Trophoblast cell (in vitro differentiated cells and primary cell): ENCODE measurements around the gene NTSR2.
"Not testable (repeated sequence)": the region's sequence is repeated elsewhere in the genome, so short reads cannot be mapped to it uniquely, and the experiment has no call there.

ENCODE experiments used
- DNase-seq, 2 donors: peaks; one replicate each; pipeline ENCODE4 v3.0.0-alpha.2; 2016
- H2AFZ ChIP-seq: 2 replicates; pipeline ENCODE4 v1.6.1; 2013; ENCODE audit warnings: low read length, moderate library complexity, mild to moderate bottlenecking; ENCODE audit not compliant: insufficient read depth, poor library complexity
- H2AK5ac ChIP-seq: 2 replicates; pipeline ENCODE4 v1.6.1; 2013; ENCODE audit warnings: mild to moderate bottlenecking, low read length
- H2BK120ac ChIP-seq: 2 replicates; pipeline ENCODE4 v1.6.1; 2013; ENCODE audit warnings: low read length, mild to moderate bottlenecking, moderate library complexity; ENCODE audit not compliant: insufficient read depth, poor library complexity
- H2BK12ac ChIP-seq: 2 replicates; pipeline ENCODE4 v1.6.1; 2013; ENCODE audit warnings: mild to moderate bottlenecking, low read length, moderate library complexity
- H2BK5ac ChIP-seq: 2 replicates; pipeline ENCODE4 v1.6.1; 2013; ENCODE audit warnings: low read length, low read depth, moderate library complexity, mild to moderate bottlenecking; ENCODE audit not compliant: poor library complexity
- H3K14ac ChIP-seq: 2 replicates; pipeline ENCODE4 v1.6.1; 2013; ENCODE audit warnings: mild to moderate bottlenecking, low read length
- H3K18ac ChIP-seq: 2 replicates; pipeline ENCODE4 v1.6.1; 2013; ENCODE audit warnings: mild to moderate bottlenecking, low read length
- H3K23ac ChIP-seq: 2 replicates; pipeline ENCODE4 v1.6.1; 2013; ENCODE audit warnings: low read length
- H3K27ac ChIP-seq: 2 replicates; pipeline ENCODE4 v1.5.1; 2013; ENCODE audit warnings: low read depth, mild to moderate bottlenecking, inconsistent platforms, low read length, moderate library complexity
- H3K27me3 ChIP-seq: 2 replicates; pipeline ENCODE4 v1.6.1; 2013; ENCODE audit warnings: inconsistent platforms, mild to moderate bottlenecking, low read length, moderate library complexity; ENCODE audit not compliant: insufficient read depth
- H3K36me3 ChIP-seq, 2 experiments: 1 replicate in 1 of 2; 2 replicates in 1 of 2; pipeline ENCODE4 v1.6.1; 2013; ENCODE audit warnings: low read length in 2 of 2, mild to moderate bottlenecking in 2 of 2, moderate library complexity in 1 of 2; ENCODE audit not compliant: insufficient read depth in 2 of 2, control insufficient read depth in 1 of 2
- H3K4ac ChIP-seq: 2 replicates; pipeline ENCODE4 v1.6.1; 2013; ENCODE audit warnings: low read depth, mild to moderate bottlenecking, low read length, moderate library complexity
- H3K4me1 ChIP-seq, 2 experiments: 1 replicate in 1 of 2; 2 replicates in 1 of 2; pipeline ENCODE4 v1.6.1; 2013; ENCODE audit warnings: low read length in 2 of 2, mild to moderate bottlenecking in 2 of 2, moderate library complexity in 1 of 2; ENCODE audit not compliant: insufficient read depth in 2 of 2, control insufficient read depth in 1 of 2
- H3K4me2 ChIP-seq: 2 replicates; pipeline ENCODE4 v1.6.1; 2013; ENCODE audit warnings: inconsistent platforms, mild to moderate bottlenecking, low read length, moderate library complexity
- H3K4me3 ChIP-seq: 2 replicates; pipeline ENCODE4 v1.5.1; 2013; ENCODE audit warnings: mild to moderate bottlenecking, low read depth, low read length, inconsistent platforms
- H3K79me1 ChIP-seq: one replicate; pipeline ENCODE4 v1.6.1; 2013; ENCODE audit warnings: low read length
- H3K79me2 ChIP-seq: 2 replicates; pipeline ENCODE4 v1.6.1; 2013; ENCODE audit warnings: low read length, mild to moderate bottlenecking; ENCODE audit not compliant: control insufficient read depth, insufficient read depth, poor library complexity
- H3K9ac ChIP-seq: 2 replicates; pipeline ENCODE4 v1.6.1; 2013; ENCODE audit warnings: mild to moderate bottlenecking, low read length
- H3K9me3 ChIP-seq: 2 replicates; pipeline ENCODE4 v1.6.1; 2013; ENCODE audit warnings: low read depth, mild to moderate bottlenecking, control low read depth, inconsistent platforms, low read length; ENCODE audit not compliant: insufficient read depth
- H4K12ac ChIP-seq: 2 replicates; pipeline ENCODE4 v1.6.1; 2013; ENCODE audit warnings: low read depth, mild to moderate bottlenecking, low read length, moderate library complexity
- H4K8ac ChIP-seq: 2 replicates; pipeline ENCODE4 v1.6.1; 2013; ENCODE audit warnings: low read depth, mild to moderate bottlenecking, low read length, moderate library complexity
- H4K91ac ChIP-seq: one replicate; pipeline ENCODE4 v1.6.1; 2013; ENCODE audit warnings: low read depth, mild to moderate bottlenecking, low read length, moderate library complexity
- WGBS: extraction: QIAGEN DNeasy Blood & Tissue Kit; methylation state at CpG from one replicate; pipeline ENCODE4 v1.1.7; 2013; ENCODE audit warnings: missing lambda C conversion rate; ENCODE audit not compliant: insufficient read length, insufficient coverage; ENCODE audit errors: extremely low coverage; 5-methylcytosine and 5-hydroxymethylcytosine counted together

The NTSR2 gene

DNA sequence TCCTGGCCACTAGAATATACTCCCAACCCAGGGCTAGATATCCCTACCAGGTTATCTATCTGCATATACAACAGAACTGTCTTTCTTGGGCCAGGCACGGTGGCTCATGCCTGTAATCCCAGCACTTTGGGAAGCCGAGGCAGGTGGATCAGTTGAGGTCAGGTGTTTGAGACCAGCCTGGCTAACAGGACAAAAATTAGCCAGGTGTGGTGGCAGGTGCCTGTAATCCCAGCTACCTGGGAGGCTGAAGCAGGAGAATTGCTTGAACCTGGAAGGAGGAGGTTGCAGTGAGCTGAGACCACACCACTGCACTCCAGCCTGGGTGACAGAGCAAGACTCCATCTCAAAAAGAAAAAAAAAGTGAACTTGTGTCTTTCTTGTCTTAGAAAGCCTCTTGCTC is 9.6 kb downstream of the NTSR2 start:
- H2BK5ac ChIP-seq, H2BK12ac ChIP-seq, H2AFZ ChIP-seq, H3K14ac ChIP-seq, H3K79me2 ChIP-seq, H4K8ac ChIP-seq, H3K4me1 ChIP-seq, H3K23ac ChIP-seq, H2BK120ac ChIP-seq, H3K79me1 ChIP-seq, H3K9me3 ChIP-seq, H4K12ac ChIP-seq, H2AK5ac ChIP-seq, H3K9ac ChIP-seq, H3K36me3 ChIP-seq, H3K27me3 ChIP-seq, H3K4me2 ChIP-seq, H3K4me3 ChIP-seq, H3K4ac ChIP-seq, DNase-seq, H4K91ac ChIP-seq, H3K27ac ChIP-seq, H3K18ac ChIP-seq: not testable (repeated sequence)
- WGBS: no CpG with 5 or more reads among the region's 2 CpGs

DNA sequence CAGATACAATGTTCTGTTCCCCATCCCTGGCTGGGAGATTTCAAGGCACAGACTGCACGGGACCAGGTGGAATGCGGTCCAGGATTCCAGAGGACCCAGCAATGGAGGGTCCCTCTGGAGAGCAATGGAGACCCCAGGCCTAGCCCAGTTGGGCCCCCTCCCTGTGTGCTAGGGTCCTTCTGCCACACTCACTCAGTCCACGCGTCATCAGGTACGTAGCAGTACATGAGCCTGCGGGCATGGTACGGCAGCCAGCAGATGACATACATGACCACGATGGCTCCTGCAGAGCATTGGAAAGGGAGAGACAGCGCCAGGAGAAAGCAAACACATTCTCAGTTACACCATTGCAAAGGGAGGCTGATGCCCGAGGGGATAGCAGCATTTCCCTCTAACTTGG is 10.1 kb downstream of the NTSR2 start:
- Histone ChIP-seq H3K9me3 (peaks cover 6% of the 10 kb centered on the region), H2AK5ac (no peak overlapping the region), H3K27ac (no peak overlapping the region), H3K79me2 (no peaks in the 10 kb centered on the region), H2AFZ (no peak overlapping the region), H3K79me1 (no peaks in the 10 kb centered on the region), H2BK5ac (no peak overlapping the region), H3K4me1 (no peaks in the 10 kb centered on the region), H4K12ac (no peak overlapping the region), H3K36me3 (no peaks in the 10 kb centered on the region), H3K23ac (no peak overlapping the region), H4K91ac (no peak overlapping the region), H3K18ac (no peak overlapping the region), H2BK120ac (no peak overlapping the region), H3K27me3 (no peaks in the 10 kb centered on the region), H3K4me2 (no peak overlapping the region), H4K8ac (no peak overlapping the region), H2BK12ac (no peak overlapping the region), H3K4ac (no peak overlapping the region), H3K14ac (no peak overlapping the region), H3K4me3 (no peak overlapping the region), H3K9ac (no peak overlapping the region)
- DNase-seq: no peak
- WGBS: no CpG with 5 or more reads among the region's 10 CpGs

DNA sequence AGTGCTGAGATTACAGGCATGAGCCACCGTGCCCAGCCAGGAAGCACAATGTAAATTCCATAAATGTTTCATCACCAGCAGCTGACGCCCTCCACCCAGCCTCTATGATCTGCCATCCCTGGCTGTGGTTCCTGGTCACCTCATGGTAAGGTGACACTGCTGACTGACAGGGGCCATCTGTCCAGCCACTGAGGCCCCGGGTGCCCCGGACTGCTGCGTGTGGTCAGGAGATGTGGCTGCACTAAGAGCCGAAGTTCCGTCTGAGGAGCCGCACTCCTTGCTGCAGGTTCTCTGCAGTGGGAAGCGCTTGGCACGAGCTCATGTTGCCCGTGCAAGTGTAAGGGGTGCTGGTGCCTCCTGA is 10.9 kb downstream of the NTSR2 start:
- Histone ChIP-seq H4K12ac (no peak overlapping the region), H4K8ac (no peak overlapping the region), H3K79me2 (no peaks in the 10 kb centered on the region), H3K4me2 (no peak overlapping the region), H3K4me3 (no peak overlapping the region), H2BK12ac (no peak overlapping the region), H3K9me3 (peaks cover 6% of the 10 kb centered on the region), H3K27me3 (no peaks in the 10 kb centered on the region), H3K23ac (no peak overlapping the region), H2AFZ (no peak overlapping the region), H2BK5ac (no peak overlapping the region), H3K14ac (no peak overlapping the region), H2BK120ac (no peak overlapping the region), H4K91ac (no peak overlapping the region), H3K27ac (no peak overlapping the region), H3K4ac (no peak overlapping the region), H3K9ac (no peak overlapping the region), H3K18ac (no peak overlapping the region), H3K79me1 (no peaks in the 10 kb centered on the region), H3K36me3 (no peaks in the 10 kb centered on the region), H3K4me1 (no peaks in the 10 kb centered on the region), H2AK5ac (no peak overlapping the region)
- no CpG with 5 or more reads among the region's 11 CpGs for WGBS
- DNase-seq: no peak

DNA sequence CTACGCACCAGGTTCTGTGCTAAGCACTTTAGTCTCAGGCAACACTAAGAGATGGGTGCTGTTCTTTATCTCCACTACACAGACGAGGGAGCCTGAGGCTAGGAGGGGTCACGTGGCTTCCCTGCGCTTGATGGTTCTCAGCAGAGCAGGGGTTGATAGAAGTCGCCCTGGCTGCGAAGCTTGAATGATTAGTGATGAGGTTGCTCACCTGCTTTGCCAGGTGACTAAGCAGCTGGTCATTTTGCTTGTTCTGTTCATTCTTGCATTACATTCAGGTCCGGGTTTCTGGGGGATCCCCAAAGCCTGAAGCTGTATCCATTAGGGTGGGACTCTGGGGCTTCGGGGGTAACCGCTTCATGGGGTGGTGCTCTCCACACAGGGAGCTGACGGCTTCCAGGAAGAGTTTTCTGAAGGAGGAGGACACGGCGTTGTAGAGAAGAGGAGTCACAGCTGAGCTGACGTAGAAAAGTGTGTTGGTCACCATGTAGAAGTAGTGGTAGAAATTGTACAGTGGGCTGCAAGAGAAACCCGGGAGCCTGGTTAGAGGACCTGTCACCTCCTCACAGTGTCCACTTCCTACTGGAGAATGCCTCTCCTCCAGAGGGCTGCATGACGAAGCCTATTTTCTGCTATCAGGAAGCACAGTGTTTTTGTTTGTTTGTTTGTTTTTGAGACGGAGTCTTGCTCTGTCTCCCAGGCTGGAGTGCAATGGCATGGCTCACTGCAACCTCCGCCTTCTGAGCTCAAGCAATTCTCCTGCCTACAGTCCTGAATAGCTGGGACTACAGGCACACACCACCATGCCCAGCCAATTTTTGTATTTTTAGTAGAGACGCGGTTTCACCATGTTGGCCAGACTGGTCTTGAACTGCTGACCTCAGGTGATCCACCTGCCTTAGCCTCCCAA is 11.5 kb downstream of the NTSR2 start:
- H2AK5ac ChIP-seq: no peak overlapping the region
- no peak overlapping the region for H3K23ac ChIP-seq
- H4K12ac ChIP-seq: no peak overlapping the region
- H3K9me3 ChIP-seq: peaks cover 6% of the 10 kb centered on the region
- H4K91ac ChIP-seq: no peak overlapping the region
- no peaks in the 10 kb centered on the region for H3K79me2 ChIP-seq
- H2BK120ac ChIP-seq: no peak overlapping the region
- no peak overlapping the region for H3K4me2 ChIP-seq
- no peak overlapping the region for H2BK5ac ChIP-seq
- WGBS: no CpG with 5 or more reads among the region's 19 CpGs
- H3K79me1 ChIP-seq: no peaks in the 10 kb centered on the region
- H2AFZ ChIP-seq: no peak overlapping the region
- no peaks in the 10 kb centered on the region for H3K27me3 ChIP-seq
- H4K8ac ChIP-seq: no peak overlapping the region
- no peak overlapping the region for H3K18ac ChIP-seq
- H3K36me3 ChIP-seq: no peaks in the 10 kb centered on the region
- no peak overlapping the region for H3K9ac ChIP-seq
- H3K4me1 ChIP-seq: no peaks in the 10 kb centered on the region
- no peak overlapping the region for H3K27ac ChIP-seq
- no peak overlapping the region for H3K4me3 ChIP-seq
- no peak overlapping the region for H3K4ac ChIP-seq
- H3K14ac ChIP-seq: no peak overlapping the region
- peak in 1 of 2 donors; percentile 4 for DNase-seq
- no peak overlapping the region for H2BK12ac ChIP-seq
